Mucosa of stomach (tissue), 1 donor: ENCODE measurements around the gene CARD11.
A peak's percentile ranks its signal among the peaks of the same experiment; 100 is the strongest.

Experiments
- H3K27me3 ChIP-seq: one replicate; pipeline ENCODE4 v1.7.0; 2013; ENCODE audit warnings: mild to moderate bottlenecking, low read length; ENCODE audit not compliant: control insufficient read depth, insufficient read depth
- H3K36me3 ChIP-seq: one replicate; pipeline ENCODE4 v1.7.0; 2013; ENCODE audit warnings: low read length; ENCODE audit not compliant: control insufficient read depth, insufficient read depth
- H3K4me1 ChIP-seq: one replicate; pipeline ENCODE4 v1.7.0; 2013; ENCODE audit warnings: mild to moderate bottlenecking, low read length; ENCODE audit not compliant: control insufficient read depth, insufficient read depth
- H3K4me3 ChIP-seq: one replicate; pipeline ENCODE4 v1.7.0; 2013; ENCODE audit warnings: low read length
- H3K9ac ChIP-seq: one replicate; pipeline ENCODE4 v1.7.0; 2013; ENCODE audit warnings: mild to moderate bottlenecking, low read length, moderate library complexity
- H3K9me3 ChIP-seq: one replicate; pipeline ENCODE4 v1.7.0; 2013; ENCODE audit warnings: mild to moderate bottlenecking, low read length, moderate library complexity; ENCODE audit not compliant: control insufficient read depth
- donor health status: Pancreatic carcinoma.

CARD11 gene

DNA sequence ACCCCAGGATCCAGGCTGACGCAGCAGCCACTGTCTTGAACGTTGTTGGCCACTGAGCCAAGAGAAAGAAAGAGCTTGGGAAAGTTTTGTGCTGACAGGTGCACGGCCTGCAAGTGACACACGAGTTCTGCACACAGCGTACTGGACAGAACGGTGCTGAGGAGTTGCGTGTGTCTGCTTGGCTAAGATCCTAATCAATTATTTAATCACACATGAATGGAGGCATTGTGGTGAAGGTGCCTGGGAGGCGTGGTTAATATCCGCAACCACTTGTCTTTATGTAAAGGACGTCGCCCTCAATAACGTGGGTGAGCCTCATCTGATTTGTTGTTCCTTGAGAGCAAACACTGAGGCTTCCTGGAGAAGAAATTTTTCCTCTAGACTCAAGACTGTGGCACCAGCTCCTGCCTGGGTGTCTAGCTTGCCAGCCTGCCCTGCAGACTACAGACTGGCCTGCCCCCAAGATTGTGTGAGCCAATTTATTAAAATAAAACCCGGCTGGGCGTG, 183.0 kb downstream of the CARD11 start:
- no peaks in the 10 kb centered on the region for H3K36me3 ChIP-seq
- H3K4me3 ChIP-seq: no peak overlapping the region
- no peaks in the 10 kb centered on the region for H3K9me3 ChIP-seq
- no peaks in the 10 kb centered on the region for H3K27me3 ChIP-seq
- peak overlapping the region; percentile 30 for H3K9ac ChIP-seq
- peaks cover 27% of the 10 kb centered on the region for H3K4me1 ChIP-seq

GRCh38 chr7:2859952-2860351, 183.7 kb downstream of the CARD11 start:
- H3K4me3 ChIP-seq: no peak overlapping the region
- H3K36me3 ChIP-seq: no peaks in the 10 kb centered on the region
- no peak overlapping the region for H3K9ac ChIP-seq
- H3K4me1 ChIP-seq: peaks cover 27% of the 10 kb centered on the region
- H3K27me3 ChIP-seq: no peaks in the 10 kb centered on the region
- H3K9me3 ChIP-seq: no peaks in the 10 kb centered on the region

DNA sequence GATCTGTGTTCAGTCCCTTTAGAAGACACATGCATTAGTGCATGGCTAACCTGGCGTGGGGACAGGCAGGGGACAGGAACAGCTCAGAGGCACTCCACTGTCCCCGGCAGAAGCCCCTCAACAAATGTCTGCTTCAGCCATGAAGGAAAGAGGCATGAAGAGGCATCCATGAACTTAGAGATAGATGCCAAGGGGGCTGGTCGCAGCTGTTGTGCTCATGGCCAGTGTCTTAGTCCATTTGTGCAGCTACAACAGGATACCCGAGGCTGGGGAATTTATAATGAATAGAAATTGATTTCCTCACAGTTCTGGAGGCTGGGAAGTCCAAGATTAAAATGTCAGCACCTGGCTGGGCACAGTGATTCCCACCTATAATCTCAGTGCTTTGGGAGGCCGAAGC, 185.0 kb downstream of the CARD11 start:
- peaks cover 18% of the 10 kb centered on the region for H3K4me1 ChIP-seq
- no peaks in the 10 kb centered on the region for H3K27me3 ChIP-seq
- H3K36me3 ChIP-seq: no peaks in the 10 kb centered on the region
- H3K9ac ChIP-seq: no peak overlapping the region
- no peaks in the 10 kb centered on the region for H3K9me3 ChIP-seq
- no peak overlapping the region for H3K4me3 ChIP-seq

- Histone ChIP-seq H3K36me3 (no peaks in the 10 kb centered on the region), H3K4me1 (peaks cover 8% of the 10 kb centered on the region), H3K27me3 (no peaks in the 10 kb centered on the region), H3K9me3 (no peaks in the 10 kb centered on the region), H3K9ac (no peak overlapping the region), H3K4me3 (no peak overlapping the region)
Observed at GRCh38 chr7:2856388-2857169, 187.1 kb downstream of the CARD11 start.
